Measurements from ENCODE around the gene FBLN5.

DNA sequence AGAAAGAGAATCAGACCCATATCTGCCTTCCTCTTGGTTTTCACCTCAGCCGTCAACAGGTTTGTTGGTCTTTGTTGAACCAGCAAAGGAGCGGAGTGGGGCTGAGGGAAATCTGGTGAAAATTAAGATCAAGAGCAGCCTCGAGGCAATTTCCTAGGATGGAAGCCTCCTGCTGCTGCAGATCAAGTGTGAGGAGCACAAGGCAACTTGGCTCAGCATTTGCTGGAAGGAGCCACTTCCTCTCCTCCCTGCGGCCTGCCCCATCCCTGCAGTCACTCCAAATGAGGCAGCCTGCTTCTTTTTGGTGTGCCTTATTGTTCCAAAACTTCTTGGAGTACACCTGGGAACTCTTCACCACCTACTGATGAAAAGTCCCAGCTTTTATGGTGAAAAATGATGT lies 85.1 kb downstream of the FBLN5 start:
- TF ChIP-seq EGR1 (IDR thresholded peaks at IDR 0.05; ENCODE audit: low read depth) (no peak), ATF3 (IDR thresholded peaks at IDR 0.05) (no peak), EZH2 (IDR thresholded peaks at IDR 0.05) (no peak), POLR2A (IDR thresholded peaks at IDR 0.05; ENCODE audit: borderline replicate concordance, extremely low read depth, insufficient read depth, insufficient read length) (no peak), EZH2phosphoT487 (IDR thresholded peaks at IDR 0.05; ENCODE audit: borderline replicate concordance) (no peak), ZFX (IDR thresholded peaks at IDR 0.05) (no peak)
- TF ChIP-seq, protein P1, sequence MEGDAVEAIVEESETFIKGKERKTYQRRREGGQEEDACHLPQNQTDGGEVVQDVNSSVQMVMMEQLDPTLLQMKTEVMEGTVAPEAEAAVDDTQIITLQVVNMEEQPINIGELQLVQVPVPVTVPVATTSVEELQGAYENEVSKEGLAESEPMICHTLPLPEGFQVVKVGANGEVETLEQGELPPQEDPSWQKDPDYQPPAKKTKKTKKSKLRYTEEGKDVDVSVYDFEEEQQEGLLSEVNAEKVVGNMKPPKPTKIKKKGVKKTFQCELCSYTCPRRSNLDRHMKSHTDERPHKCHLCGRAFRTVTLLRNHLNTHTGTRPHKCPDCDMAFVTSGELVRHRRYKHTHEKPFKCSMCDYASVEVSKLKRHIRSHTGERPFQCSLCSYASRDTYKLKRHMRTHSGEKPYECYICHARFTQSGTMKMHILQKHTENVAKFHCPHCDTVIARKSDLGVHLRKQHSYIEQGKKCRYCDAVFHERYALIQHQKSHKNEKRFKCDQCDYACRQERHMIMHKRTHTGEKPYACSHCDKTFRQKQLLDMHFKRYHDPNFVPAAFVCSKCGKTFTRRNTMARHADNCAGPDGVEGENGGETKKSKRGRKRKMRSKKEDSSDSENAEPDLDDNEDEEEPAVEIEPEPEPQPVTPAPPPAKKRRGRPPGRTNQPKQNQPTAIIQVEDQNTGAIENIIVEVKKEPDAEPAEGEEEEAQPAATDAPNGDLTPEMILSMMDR (IDR thresholded peaks at IDR 0.05 in 2 of 3, conservative IDR thresholded peaks at IDR 0.05 in 1 of 3; ENCODE audit: borderline replicate concordance in 1 of 3, insufficient read depth in 1 of 3, low read depth in 2 of 3, low read length in 2 of 3): no peak
- TF ChIP-seq, protein P2, sequence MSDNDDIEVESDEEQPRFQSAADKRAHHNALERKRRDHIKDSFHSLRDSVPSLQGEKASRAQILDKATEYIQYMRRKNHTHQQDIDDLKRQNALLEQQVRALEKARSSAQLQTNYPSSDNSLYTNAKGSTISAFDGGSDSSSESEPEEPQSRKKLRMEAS (IDR thresholded peaks at IDR 0.05): no peak
